ENCODE measurements around the gene PALLD. TPM values are rescaled to one million over a fixed set of nuclear protein-coding genes. Genes with fewer than 3 reads are reported as not detected.

The PALLD gene
- total RNA-seq, 4 donors from 2014 or later = 266 to 761 (median 441) TPM

DNA sequence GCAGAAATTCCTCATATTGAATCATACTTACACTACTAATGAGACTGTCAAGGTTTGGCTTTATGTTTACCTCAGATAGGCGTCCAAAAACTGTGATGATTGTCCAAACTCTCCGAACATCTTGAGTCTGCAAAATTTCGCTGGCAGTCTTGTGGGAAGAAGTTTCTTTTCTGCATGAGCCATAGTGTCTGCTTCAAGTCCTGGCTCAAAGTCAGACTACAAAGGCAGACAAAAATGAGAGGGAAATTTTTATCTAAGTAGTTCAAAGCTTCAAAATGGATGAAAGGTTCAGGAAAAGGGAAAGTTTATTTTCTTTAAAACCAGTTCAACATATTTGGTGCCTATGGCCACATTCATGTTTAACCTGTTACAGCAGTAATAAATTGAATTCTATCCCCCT is 40.7 kb downstream of the PALLD start:
- TF ChIP-seq, protein P1, sequence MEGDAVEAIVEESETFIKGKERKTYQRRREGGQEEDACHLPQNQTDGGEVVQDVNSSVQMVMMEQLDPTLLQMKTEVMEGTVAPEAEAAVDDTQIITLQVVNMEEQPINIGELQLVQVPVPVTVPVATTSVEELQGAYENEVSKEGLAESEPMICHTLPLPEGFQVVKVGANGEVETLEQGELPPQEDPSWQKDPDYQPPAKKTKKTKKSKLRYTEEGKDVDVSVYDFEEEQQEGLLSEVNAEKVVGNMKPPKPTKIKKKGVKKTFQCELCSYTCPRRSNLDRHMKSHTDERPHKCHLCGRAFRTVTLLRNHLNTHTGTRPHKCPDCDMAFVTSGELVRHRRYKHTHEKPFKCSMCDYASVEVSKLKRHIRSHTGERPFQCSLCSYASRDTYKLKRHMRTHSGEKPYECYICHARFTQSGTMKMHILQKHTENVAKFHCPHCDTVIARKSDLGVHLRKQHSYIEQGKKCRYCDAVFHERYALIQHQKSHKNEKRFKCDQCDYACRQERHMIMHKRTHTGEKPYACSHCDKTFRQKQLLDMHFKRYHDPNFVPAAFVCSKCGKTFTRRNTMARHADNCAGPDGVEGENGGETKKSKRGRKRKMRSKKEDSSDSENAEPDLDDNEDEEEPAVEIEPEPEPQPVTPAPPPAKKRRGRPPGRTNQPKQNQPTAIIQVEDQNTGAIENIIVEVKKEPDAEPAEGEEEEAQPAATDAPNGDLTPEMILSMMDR (IDR thresholded peaks at IDR 0.05) = no peak
- TF ChIP-seq POLR2A (IDR thresholded peaks at IDR 0.05) = no peak
- H3K4me1 ChIP-seq = no peaks in the 10 kb centered on the region
- no peaks in the 10 kb centered on the region for H3K27me3 ChIP-seq
- DNase-seq = no peak
- no peaks in the 10 kb centered on the region for H3K9me3 ChIP-seq
- no peak overlapping the region for H3K4me3 ChIP-seq
- no peak overlapping the region for H3K27ac ChIP-seq
- intact Hi-C loops (cut with DNase I; ENCODE audit: low total_unique reads) = no loop called here
- H3K36me3 ChIP-seq = no peaks in the 10 kb centered on the region

DNA sequence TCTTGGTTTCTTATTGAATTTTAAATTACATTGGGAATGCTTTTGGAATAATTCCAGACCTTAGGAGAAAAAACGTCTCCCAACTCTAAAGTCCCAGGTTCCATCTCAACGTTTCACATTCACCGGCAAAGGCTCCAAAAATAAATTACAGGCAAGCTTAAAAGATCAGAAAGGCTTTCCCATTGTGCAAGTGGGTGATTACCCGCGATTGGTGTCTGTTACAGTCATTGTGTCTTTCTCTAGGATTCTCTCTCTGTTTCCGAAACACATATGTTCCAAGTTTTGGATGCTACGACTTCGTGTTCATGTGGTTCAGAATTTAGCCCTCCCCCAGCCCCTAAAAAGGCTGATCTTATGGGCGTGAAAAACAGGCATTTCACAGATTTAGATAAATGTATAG is 41.8 kb downstream of the PALLD start:
- no peak overlapping the region for H3K27ac ChIP-seq

DNA sequence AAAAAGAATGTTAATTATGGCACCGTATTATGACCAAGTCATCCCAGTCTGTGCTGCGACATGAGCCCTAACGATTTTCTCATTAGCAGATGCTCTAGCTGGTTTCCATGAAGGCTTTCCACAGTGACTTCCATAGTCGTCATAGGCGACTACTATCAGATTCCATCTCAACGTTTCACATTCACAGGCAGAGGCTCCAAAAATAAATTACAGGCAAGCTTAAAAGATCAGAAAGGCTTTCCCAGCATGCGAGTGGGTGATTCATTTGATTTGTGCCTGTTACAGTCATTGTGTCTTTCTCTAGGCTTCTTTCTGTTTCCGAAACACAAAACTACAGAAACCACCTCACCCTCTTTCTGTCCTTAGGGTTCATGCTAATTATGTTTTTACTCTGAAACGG is 43.2 kb downstream of the PALLD start:
- Histone ChIP-seq H3K27ac (no peak overlapping the region), H3K36me3 (no peaks in the 10 kb centered on the region), H3K27me3 (no peaks in the 10 kb centered on the region), H3K4me3 (no peak overlapping the region), H3K9me3 (no peaks in the 10 kb centered on the region), H3K4me1 (no peaks in the 10 kb centered on the region)
- no peak for DNase-seq
- intact Hi-C loops (cut with DNase I; ENCODE audit: low total_unique reads) = no loop called here
- TF ChIP-seq, protein P1 (IDR thresholded peaks at IDR 0.05) = no peak
- TF ChIP-seq POLR2A (IDR thresholded peaks at IDR 0.05) = no peak

More for the DNA sequence above, 41.8 kb downstream of the PALLD start:
- no peaks in the 10 kb centered on the region for H3K36me3 ChIP-seq
- no peaks in the 10 kb centered on the region for H3K27me3 ChIP-seq
- intact Hi-C loops (cut with DNase I; ENCODE audit: low total_unique reads) = no loop called here
- H3K4me3 ChIP-seq = no peak overlapping the region
- no peaks in the 10 kb centered on the region for H3K9me3 ChIP-seq
- no peaks in the 10 kb centered on the region for H3K4me1 ChIP-seq
- TF ChIP-seq, protein P1 (IDR thresholded peaks at IDR 0.05) = no peak
- no peak for DNase-seq

DNA sequence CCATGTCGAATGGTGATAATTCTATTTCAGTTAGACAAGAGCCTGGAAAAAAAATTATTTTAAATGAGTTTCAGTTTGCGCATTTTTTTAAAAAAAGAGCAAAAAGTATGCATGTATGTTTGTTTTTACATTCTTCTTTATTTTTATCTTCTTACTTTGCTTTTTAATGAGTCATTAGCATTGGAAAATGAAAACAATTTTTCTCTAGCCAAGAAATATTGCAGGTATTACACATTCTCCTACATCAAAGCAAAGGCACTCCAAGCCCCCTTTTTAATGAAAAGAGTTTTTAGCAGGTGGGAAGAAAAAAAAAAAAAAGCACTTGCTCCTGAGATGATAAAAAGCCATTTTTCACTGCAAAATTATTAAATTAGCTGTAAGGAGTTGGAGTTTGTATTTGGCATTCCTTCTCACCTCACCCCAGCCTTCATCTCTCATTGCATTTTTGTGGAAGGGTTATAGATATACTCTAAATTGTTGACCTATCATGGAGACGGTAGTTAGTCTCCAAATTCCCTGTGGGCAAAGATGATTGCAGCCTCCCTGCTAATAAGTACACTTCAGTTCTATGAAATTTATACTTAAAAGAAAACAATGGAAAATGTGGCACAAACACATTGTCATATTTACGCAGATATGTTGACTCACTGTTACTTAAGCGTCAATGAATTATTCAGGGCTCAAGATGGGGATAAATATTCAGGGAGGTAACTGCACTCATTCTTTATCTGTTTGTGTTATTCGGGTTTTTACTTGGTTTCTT is 43.8 kb downstream of the PALLD start:
- intact Hi-C loops (cut with DNase I; ENCODE audit: low total_unique reads) = no loop called here
- no peaks in the 10 kb centered on the region for H3K27me3 ChIP-seq
- H3K9me3 ChIP-seq = no peaks in the 10 kb centered on the region
- TF ChIP-seq POLR2A (IDR thresholded peaks at IDR 0.05) = no peak
- TF ChIP-seq, protein P1 (IDR thresholded peaks at IDR 0.05) = no peak
- H3K4me3 ChIP-seq = no peak overlapping the region
- no peaks in the 10 kb centered on the region for H3K36me3 ChIP-seq
- no peak overlapping the region for H3K27ac ChIP-seq
- no peak for DNase-seq
- no peaks in the 10 kb centered on the region for H3K4me1 ChIP-seq

DNA sequence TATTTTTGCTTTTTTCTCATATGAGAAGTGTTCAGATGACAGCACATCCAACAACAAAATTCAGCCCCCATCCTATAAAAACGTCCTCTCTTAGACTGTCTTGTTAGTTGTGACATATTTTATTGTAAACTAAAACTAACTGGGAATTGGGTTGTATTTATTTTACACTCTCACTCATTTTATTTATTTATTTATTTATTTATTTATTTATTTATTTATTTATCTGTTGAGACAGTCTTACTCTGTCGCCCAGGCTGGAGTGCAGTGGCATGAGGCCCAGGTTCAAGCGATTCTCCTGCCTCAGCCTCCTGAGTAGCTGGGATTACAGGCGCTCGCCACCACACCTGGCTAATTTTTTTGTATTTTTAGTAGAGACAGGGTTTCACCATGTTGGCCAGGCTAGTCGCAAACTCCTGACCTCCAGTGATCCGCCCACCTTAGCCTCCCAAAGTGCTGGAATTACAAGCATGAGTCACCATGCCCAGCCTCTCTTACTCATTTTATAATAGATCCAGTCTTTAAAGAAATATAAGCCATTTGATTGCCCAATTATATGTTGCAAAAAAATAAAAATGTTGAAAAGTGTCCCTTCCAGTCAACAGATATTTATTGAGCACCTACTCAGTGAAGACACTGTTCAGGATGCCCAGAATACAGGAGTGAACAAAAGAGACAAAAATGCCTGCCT is 44.6 kb downstream of the PALLD start:
- Histone ChIP-seq H3K27ac (no peak overlapping the region), H3K27me3 (no peaks in the 10 kb centered on the region), H3K4me3 (no peak overlapping the region), H3K9me3 (no peaks in the 10 kb centered on the region), H3K36me3 (no peaks in the 10 kb centered on the region), H3K4me1 (no peaks in the 10 kb centered on the region)
- intact Hi-C loops (cut with DNase I; ENCODE audit: low total_unique reads) = no loop called here
- TF ChIP-seq POLR2A (IDR thresholded peaks at IDR 0.05) = no peak
- no peak for DNase-seq
